Aorta (tissue), 5 donors: ENCODE measurements around the gene ENTREP1. TPM values are rescaled to one million over a fixed set of nuclear protein-coding genes. Genes with fewer than 3 reads are reported as not detected.

ENCODE experiments used
- ATAC-seq: fragments of 200-7000 bp; cut with Tn5 transposase; one replicate; pipeline ENCODE4 v1.9.1; 2022; ENCODE audit warnings: moderate library complexity; ENCODE audit not compliant: low FRiP score
- DNase-seq, 2 donors: peaks; one replicate each; pipeline ENCODE4 v3.0.0-alpha.2; 2020
- H3K27ac ChIP-seq, 2 donors: one replicate each; pipeline ENCODE4 v1.5.1; 2013; ENCODE audit warnings: low read length in 2 of 2, mild to moderate bottlenecking in 2 of 2, moderate library complexity in 2 of 2, control low read depth in 1 of 2, inconsistent platforms in 1 of 2, low read depth in 1 of 2
- H3K27me3 ChIP-seq, 2 donors: one replicate each; pipeline ENCODE4 v1.6.1; 2013; ENCODE audit warnings: control low read depth in 1 of 2, low read length in 1 of 2, mild to moderate bottlenecking in 1 of 2, moderate library complexity in 1 of 2; ENCODE audit not compliant: insufficient read depth in 2 of 2, control insufficient read depth in 1 of 2
- H3K36me3 ChIP-seq, 2 donors: one replicate each; pipeline ENCODE4 v1.6.1; 2013; ENCODE audit warnings: control low read depth in 1 of 2, low read length in 1 of 2, mild to moderate bottlenecking in 1 of 2; ENCODE audit not compliant: insufficient read depth in 2 of 2, control insufficient read depth in 1 of 2
- H3K4me1 ChIP-seq, 2 donors: one replicate each; pipeline ENCODE4 v1.6.1; 2013; ENCODE audit warnings: low read length in 2 of 2, control low read depth in 1 of 2, mild to moderate bottlenecking in 1 of 2, moderate library complexity in 1 of 2; ENCODE audit not compliant: insufficient read depth in 2 of 2, control insufficient read depth in 1 of 2
- H3K4me3 ChIP-seq, 2 donors: one replicate each; pipeline ENCODE4 v1.5.1; 2013; ENCODE audit warnings: low read length in 2 of 2, control low read depth in 1 of 2, mild to moderate bottlenecking in 1 of 2
- H3K9me3 ChIP-seq: one replicate; pipeline ENCODE4 v1.6.1; 2013; ENCODE audit warnings: mild to moderate bottlenecking, low read length; ENCODE audit not compliant: control insufficient read depth
- WGBS, 2 donors: extraction: QIAGEN DNeasy Blood & Tissue Kit; methylation state at CpG; one replicate each; pipeline ENCODE4 v1.1.7; 2013; 5-methylcytosine and 5-hydroxymethylcytosine counted together
- intact Hi-C, 2 donors: fragments of 100-400 bp; cut with DNase I; formaldehyde crosslinking; loops; one replicate each; pipeline versions ENCODE4 v1.14.2 to v1.15.0; 2022
- polyA plus RNA-seq, 2 donors: library from polyadenylated mRNA; stranded (reverse); fragments of 200-250 nt; gene quantifications; one replicate each; pipeline ENCODE4 v1.2.3, GENCODE V29; 2013
- total RNA-seq, 2 donors: library from RNA; stranded (reverse); fragmentation: NEBNext Ultra II Directional; extraction: Animal tissue kit (Norgen Biotek cat#: 25700); gene quantifications; one replicate each; pipeline ENCODE4 v1.2.1, GENCODE V29; 2021
- donor health status: healthy with polysubstance abuse.
- donor health status: Bipolar disorder and iron deficiency.
- donor health status: DM: no; HTN: no; CAD: no.
- donor health status: DM: no; HTN: no; CAD: no.
- donor health status: DM: yes; HTN: yes; CAD: no.

ENTREP1 gene
- total and polyA plus RNA-seq, 4 donors: 0.25 to 5.7 (median 3.1) TPM

GRCh38 chr9:69385581-69386033, 60.6 kb downstream of the ENTREP1 start:
- Histone ChIP-seq H3K4me1 (no peaks in the 10 kb centered on the region), H3K4me3 (no peak overlapping the region), H3K27ac (no peak overlapping the region), H3K27me3 (no peaks in the 10 kb centered on the region), H3K36me3 (no peaks in the 10 kb centered on the region), H3K9me3 (no peaks in the 10 kb centered on the region)
- WGBS, 2 donors: 80 to 82% methylated on average over 6 of the region's 6 CpGs
- intact Hi-C loops: no loop called here
- DNase-seq (no peak), ATAC-seq (no peak)

- Histone ChIP-seq H3K27ac (no peak overlapping the region), H3K9me3 (no peaks in the 10 kb centered on the region), H3K36me3 (no peaks in the 10 kb centered on the region), H3K4me1 (no peaks in the 10 kb centered on the region), H3K4me3 (no peak overlapping the region), H3K27me3 (no peaks in the 10 kb centered on the region)
- no peak for DNase-seq
- intact Hi-C loops: no loop called here
- WGBS, 2 donors: 84 to 85% methylated on average over 4 of the region's 4 CpGs
- ATAC-seq: no peak
Measured at GRCh38 chr9:69386651-69387050, 61.6 kb downstream of the ENTREP1 start.

GRCh38 chr9:69388596-69388995, 63.6 kb downstream of the ENTREP1 start:
- Histone ChIP-seq H3K27me3 (no peaks in the 10 kb centered on the region), H3K27ac (no peak overlapping the region), H3K9me3 (no peaks in the 10 kb centered on the region), H3K4me1 (no peaks in the 10 kb centered on the region), H3K4me3 (no peak overlapping the region), H3K36me3 (no peaks in the 10 kb centered on the region)
- 95 to 96% methylated on average over 3 of the region's 3 CpGs for WGBS, 2 donors
- no peak for ATAC-seq
- intact Hi-C loops: no loop called here
- DNase-seq: no peak

GRCh38 chr9:69389437-69389995, 64.5 kb downstream of the ENTREP1 start:
- Histone ChIP-seq H3K4me3 (no peak overlapping the region), H3K4me1 (no peaks in the 10 kb centered on the region), H3K9me3 (no peaks in the 10 kb centered on the region), H3K27me3 (no peaks in the 10 kb centered on the region), H3K27ac (no peak overlapping the region), H3K36me3 (no peaks in the 10 kb centered on the region)
- no peak for DNase-seq
- 91 to 93% methylated on average over 4 of the region's 4 CpGs for WGBS, 2 donors
- intact Hi-C loops: no loop called here
- ATAC-seq: no peak

- intact Hi-C loops: loop anchor here in 1 of 2 donors (10.0 kb wide), 1 partner anchor 357 kb away; the partner anchor contains the start of gene FXN
- Histone ChIP-seq H3K36me3 (no peaks in the 10 kb centered on the region), H3K4me3 (no peak overlapping the region), H3K4me1 (no peaks in the 10 kb centered on the region), H3K27me3 (no peaks in the 10 kb centered on the region), H3K9me3 (no peaks in the 10 kb centered on the region), H3K27ac (no peak overlapping the region)
- ATAC-seq (no peak), DNase-seq (no peak)
- WGBS, 2 donors: 91 to 92% methylated on average over 11 of the region's 11 CpGs
Measured at GRCh38 chr9:69391487-69391886, 66.5 kb downstream of the ENTREP1 start.

- no peak overlapping the region for H3K4me3 ChIP-seq
- H3K4me1 ChIP-seq: no peaks in the 10 kb centered on the region
- ATAC-seq (no peak), DNase-seq (no peak)
- no peaks in the 10 kb centered on the region for H3K36me3 ChIP-seq
- no peaks in the 10 kb centered on the region for H3K27me3 ChIP-seq
- intact Hi-C loops: loop anchor here in 1 of 2 donors (10.0 kb wide), 1 partner anchor 357 kb away; the partner anchor contains the start of gene FXN
- H3K27ac ChIP-seq: no peak overlapping the region
- 4 to 5% methylated on average over 7 of the region's 7 CpGs for WGBS, 2 donors
- H3K9me3 ChIP-seq: no peaks in the 10 kb centered on the region
Measured at GRCh38 chr9:69391946-69392345, 66.9 kb downstream of the ENTREP1 start.

GRCh38 chr9:69392826-69393225, 67.8 kb downstream of the ENTREP1 start:
- Histone ChIP-seq H3K4me3 (no peak overlapping the region), H3K36me3 (no peaks in the 10 kb centered on the region), H3K27ac (no peak overlapping the region), H3K4me1 (peaks cover 0 to 3% of the 10 kb centered on the region in 2 donors), H3K9me3 (no peaks in the 10 kb centered on the region), H3K27me3 (no peaks in the 10 kb centered on the region)
- WGBS, 2 donors: 62 to 65% methylated on average over 5 of the region's 5 CpGs
- DNase-seq (no peak), ATAC-seq (no peak)
- intact Hi-C loops: loop anchor here in 1 of 2 donors (10.0 kb wide), 1 partner anchor 358 kb away; the partner anchor contains the start of gene FXN

GRCh38 chr9:69393425-69393824, 68.4 kb downstream of the ENTREP1 start:
- DNase-seq (no peak), ATAC-seq (no peak)
- H3K27ac ChIP-seq: no peak overlapping the region
- no peaks in the 10 kb centered on the region for H3K27me3 ChIP-seq
- H3K9me3 ChIP-seq: no peaks in the 10 kb centered on the region
- WGBS, 2 donors: 79 to 81% methylated on average over 6 of the region's 6 CpGs
- intact Hi-C loops: loop anchor here in 1 of 2 donors (10.0 kb wide), 1 partner anchor 359 kb away; the partner anchor contains the start of gene FXN
- H3K4me1 ChIP-seq: peaks cover 0 to 3% of the 10 kb centered on the region in 2 donors
- no peak overlapping the region for H3K4me3 ChIP-seq
- no peaks in the 10 kb centered on the region for H3K36me3 ChIP-seq

GRCh38 chr9:69395718-69396117, 70.7 kb downstream of the ENTREP1 start:
- H3K9me3 ChIP-seq: no peaks in the 10 kb centered on the region
- WGBS, 2 donors: 71 to 87% methylated on average over 5 of the region's 5 CpGs
- ATAC-seq (no peak), DNase-seq (no peak)
- no peaks in the 10 kb centered on the region for H3K36me3 ChIP-seq
- no peak overlapping the region for H3K4me3 ChIP-seq
- intact Hi-C loops: loop anchor here in 1 of 2 donors (10.0 kb wide), 1 partner anchor 361 kb away; the partner anchor contains the start of gene FXN
- no peaks in the 10 kb centered on the region for H3K27me3 ChIP-seq
- H3K4me1 ChIP-seq: peaks cover 0 to 3% of the 10 kb centered on the region in 2 donors
- H3K27ac ChIP-seq: no peak overlapping the region
